H1 (cell line): Measurements from ENCODE around the gene ADCY7. TPM values are rescaled to one million over a fixed set of nuclear protein-coding genes. Genes with fewer than 3 reads are reported as not detected.

Experiments used
- BCL11A ChIP-seq, 2 experiments: IDR thresholded peaks; one replicate each; pipeline ENCODE4 v1.6.1; 2011; ENCODE audit warnings: low read depth in 2 of 2, low read length in 2 of 2, mild to moderate bottlenecking in 2 of 2
- BRCA1 ChIP-seq: IDR thresholded peaks from 2 replicates; pipeline ENCODE4 v1.6.1; 2012; ENCODE audit warnings: low read depth, low read length, improper control_type of control experiment
- CBX5 ChIP-seq: fragments of 300-800, 300-1000 bp; sonication (generic); IDR thresholded peaks from 2 replicates; pipeline ENCODE4 v1.7.1; 2016; ENCODE audit warnings: antibody characterized with exemption, low read length, low read depth
- KDM1A ChIP-seq: fragments of 200-600, 300-600 bp; sonication (generic); IDR thresholded peaks from 2 replicates; pipeline ENCODE4 v1.7.1; 2016; ENCODE audit warnings: mild to moderate bottlenecking, low read length, borderline replicate concordance
- KDM4A ChIP-seq: IDR thresholded peaks from one replicate; pipeline ENCODE4 v1.7.1; 2012; ENCODE audit warnings: low read depth, mild to moderate bottlenecking, moderate library complexity, low read length, inconsistent platforms; ENCODE audit not compliant: severe bottlenecking
- RBBP5 ChIP-seq: IDR thresholded peaks from 2 replicates; pipeline ENCODE4 v1.7.1; 2012; ENCODE audit warnings: low read depth, mild to moderate bottlenecking, inconsistent platforms, low read length, moderate library complexity, borderline replicate concordance
- polyA plus RNA-seq, 7 experiments: library from polyadenylated mRNA; depleted of rRNA in 3 of 7; stranded (reverse) in 5 of 7; unstranded in 2 of 7; fragments of >200 nt in 5 of 7; fragments of 200-250 nt in 2 of 7; gene quantifications; 1 replicate in 5 of 7; 2 replicates in 1 of 7; 4 replicates in 1 of 7; pipeline versions ENCODE4 v1.2.1 to v1.2.3, GENCODE V29; 2011 to 2013; ENCODE audit warnings: missing spikeins in 2 of 7, mixed read lengths in 2 of 7
- total RNA-seq: library from RNA; stranded (reverse); fragmentation: NEBNext Ultra II Directional; extraction: Animal tissue kit (Norgen Biotek cat#: 25700); gene quantifications from 2 replicates; pipeline ENCODE4 v1.2.1, GENCODE V29; 2021

The ADCY7 gene
- total and polyA plus RNA-seq, 2 of the 8 experiments (the other 6 are each of a cell fraction or from before 2014, with no cell fraction given): 2.4 to 5.1 TPM

DNA sequence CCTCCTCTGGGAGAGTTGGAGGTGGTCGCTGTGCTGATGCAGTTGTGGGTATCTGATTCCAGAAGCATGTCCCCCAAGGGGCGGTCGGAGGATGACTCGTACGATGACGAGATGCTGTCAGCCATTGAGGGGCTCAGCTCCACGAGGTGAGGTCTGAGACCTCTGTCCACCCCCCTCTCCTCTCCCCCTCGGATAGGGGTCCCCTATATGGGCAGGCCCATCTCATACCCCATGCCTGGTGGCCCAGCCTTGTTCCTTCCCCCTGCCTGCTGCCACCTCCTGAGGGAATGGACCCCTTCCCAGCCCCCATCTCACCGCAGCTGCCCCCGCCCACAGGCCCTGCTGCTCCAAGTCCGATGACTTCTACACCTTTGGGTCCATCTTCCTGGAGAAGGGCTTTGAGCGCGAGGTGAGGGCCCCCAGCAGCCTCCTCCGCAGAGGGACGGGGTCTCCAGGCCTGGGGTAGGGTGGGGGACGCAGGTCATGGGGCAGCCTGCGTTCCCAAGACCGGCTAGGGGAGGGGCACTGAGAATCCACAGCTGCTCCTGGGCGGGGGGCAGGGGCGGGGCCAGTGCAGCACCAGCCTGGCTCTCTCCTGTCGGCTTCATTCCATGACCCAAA, 39.2 kb downstream of the ADCY7 start (continued):
- no peak for TF ChIP-seq BCL11A (IDR thresholded peaks at IDR 0.05; ENCODE audit: low read depth in 2 of 2, low read length in 2 of 2)
- no peak for TF ChIP-seq KDM4A
- no peak for TF ChIP-seq RBBP5
- no peak for TF ChIP-seq KDM1A
- no peak for TF ChIP-seq BRCA1
- TF ChIP-seq CBX5: no peak
